HepG2 (cell line): ENCODE results near the gene MT1F. TPM values are rescaled to one million over a fixed set of nuclear protein-coding genes. Genes with fewer than 3 reads are reported as not detected.
A peak's percentile ranks its signal among the peaks of the same experiment; 100 is the strongest.

ENCODE experiments used
- CBX2 ChIP-seq, 2 experiments: fragments of 200-600 bp in 1 of 2; sonication (generic); formaldehyde crosslinking in 1 of 2; IDR thresholded peaks; 2 replicates each; pipeline versions ENCODE4 v1.7.0 to v1.8.1; 2018 to 2022; ENCODE audit warnings: low read depth in 2 of 2, low read length in 1 of 2, mild to moderate bottlenecking in 1 of 2, missing genetic modification reagents in 1 of 2
- HNF1B ChIP-seq: sonication (generic); formaldehyde crosslinking; IDR thresholded peaks from 2 replicates; pipeline ENCODE4 v1.5.1; 2020; ENCODE audit warnings: mild to moderate bottlenecking, moderate library complexity, missing genetic modification reagents
- RCOR2 ChIP-seq: IDR thresholded peaks from 2 replicates; pipeline ENCODE4 v1.6.1; 2016; ENCODE audit warnings: missing biosample characterization, missing genetic modification reagents
- RXRA ChIP-seq: sonication (generic); formaldehyde crosslinking; IDR thresholded peaks from 2 replicates; pipeline ENCODE4 v1.5.1; 2020; ENCODE audit warnings: missing genetic modification reagents
- SAP130 ChIP-seq: IDR thresholded peaks from 2 replicates; pipeline ENCODE4 v1.6.1; 2016; ENCODE audit warnings: low read depth
- STAT6 ChIP-seq: sonication (generic); formaldehyde crosslinking; IDR thresholded peaks from 2 replicates; pipeline ENCODE4 v1.4.0; 2020; ENCODE audit warnings: missing genetic modification reagents, mild to moderate bottlenecking, borderline replicate concordance
- TERF1 ChIP-seq: sonication (generic); formaldehyde crosslinking; IDR thresholded peaks from 2 replicates; pipeline ENCODE4 v1.8.0; 2022; ENCODE audit warnings: mild to moderate bottlenecking, missing genetic modification reagents, moderate library complexity
- TFDP1 ChIP-seq: IDR thresholded peaks from 2 replicates; pipeline ENCODE4 v1.6.1; 2016; ENCODE audit warnings: missing compliant biosample characterization, missing genetic modification reagents, borderline replicate concordance
- ZBTB40 ChIP-seq, 2 experiments: fragments of 450-650 bp in 1 of 2; sonication (generic) in 1 of 2; formaldehyde crosslinking in 1 of 2; IDR thresholded peaks; 2 replicates each; pipeline versions ENCODE4 v1.6.1 to v1.8.0; 2016 to 2022; ENCODE audit warnings: antibody characterized with exemption in 1 of 2, mild to moderate bottlenecking in 1 of 2, missing genetic modification reagents in 1 of 2
- ZNF562 ChIP-seq: sonication (generic); formaldehyde crosslinking; IDR thresholded peaks from 2 replicates; pipeline ENCODE4 v1.8.0; 2022; ENCODE audit warnings: missing genetic modification reagents, borderline replicate concordance
- ZNF747 ChIP-seq: sonication (generic); formaldehyde crosslinking; IDR thresholded peaks from 2 replicates; pipeline ENCODE4 v1.8.1; 2023; ENCODE audit warnings: missing genetic modification reagents, mild to moderate bottlenecking, borderline replicate concordance
- polyA plus RNA-seq, 8 experiments: library from polyadenylated mRNA; depleted of rRNA in 3 of 8; stranded (reverse) in 7 of 8; unstranded in 1 of 8; fragments of >200 nt; fragmentation: Illumina TruSeq in 4 of 8; extraction: Trizol in 4 of 8; gene quantifications; 2 replicates each; pipeline versions ENCODE4 v1.2.1 to v1.2.3, GENCODE V29; 2011 to 2016; ENCODE audit warnings: low read depth in 4 of 8, missing spikeins in 1 of 8, mixed read lengths in 1 of 8; ENCODE audit not compliant: insufficient read depth in 1 of 8
- total RNA-seq, 5 experiments: library from RNA; depleted of rRNA; stranded (reverse); fragments of >200 nt; fragmentation: Illumina TruSeq; extraction: Trizol; gene quantifications; 2 replicates each; pipeline ENCODE4 v1.2.3, GENCODE V29; 2016; ENCODE audit warnings: low read depth in 1 of 5

The MT1F gene
- total and polyA plus RNA-seq, 2 of the 13 experiments (the other 11 are each of a cell fraction or from before 2014, with no cell fraction given), result 1.9 to 169 TPM

- TF ChIP-seq TERF1 (CRISPR knock-in tag), result no peak
- TF ChIP-seq RCOR2 (CRISPR knock-in tag), result no peak
- TF ChIP-seq CBX2 (IDR thresholded peaks at IDR 0.05; ENCODE audit: low read depth, low read length), result no peak
- peak; percentile 66; the same call in 1 of the 2 replicates for TF ChIP-seq CBX2 (CRISPR knock-in tag; IDR thresholded peaks at IDR 0.05; ENCODE audit: low read depth)
- TF ChIP-seq ZNF562 (CRISPR knock-in tag), result no peak
- 0 out of 2 replicates have a peak, but pooled peaks have one; percentile 33 for TF ChIP-seq STAT6 (CRISPR knock-in tag)
- TF ChIP-seq RXRA (CRISPR knock-in tag), result 0 out of 2 replicates have a peak, but pooled peaks have one; percentile 11
- TF ChIP-seq ZBTB40 (IDR thresholded peaks at IDR 0.05), result no peak
- 0 out of 2 replicates have a peak, but pooled peaks have one; percentile 18 for TF ChIP-seq ZBTB40 (CRISPR knock-in tag; IDR thresholded peaks at IDR 0.05)
- 0 out of 2 replicates have a peak, but pooled peaks have one; percentile 20 for TF ChIP-seq ZNF747 (CRISPR knock-in tag)
- TF ChIP-seq SAP130 (CRISPR knock-in tag), result peak; percentile 42
- TF ChIP-seq TFDP1 (CRISPR knock-in tag), result no peak
- peak; percentile 53; the same call in 1 of the 2 replicates for TF ChIP-seq HNF1B (CRISPR knock-in tag)
These were observed 47.6 kb upstream of the MT1F start (continued) for GRCh38 chr16:56610017-56610608.
